GM18867 (cell line): ENCODE results near the gene EIF1B.

Source experiments
- ATAC-seq: cut with Tn5 transposase; IDR thresholded peaks from one replicate; pipeline ENCODE4 v1.9.1; 2021; ENCODE audit warnings: mild to moderate bottlenecking, moderate library complexity; ENCODE audit not compliant: unreplicated experiment

Gene EIF1B

GRCh38 chr3:40308725-40309417 is 636 bp upstream of the EIF1B start:
- no peak for ATAC-seq

- peak; percentile 32 for ATAC-seq
Measured at GRCh38 chr3:40309925-40310695, 603 bp downstream of the EIF1B start.

- ATAC-seq: no peak
Measured at GRCh38 chr3:40310705-40311104, 1.2 kb downstream of the EIF1B start.

- no peak for ATAC-seq
Measured at GRCh38 chr3:40312661-40313226, 3.2 kb downstream of the EIF1B start.

- no peak for ATAC-seq
Measured at GRCh38 chr3:40313975-40314860, 4.7 kb downstream of the EIF1B start.

GRCh38 chr3:40317061-40317855 is 7.8 kb downstream of the EIF1B start:
- ATAC-seq: peak; percentile 83

GRCh38 chr3:40321818-40322217 is 12.3 kb downstream of the EIF1B start:
- ATAC-seq: no peak

GRCh38 chr3:40323946-40324345 is 14.4 kb downstream of the EIF1B start:
- ATAC-seq: no peak

- no peak for ATAC-seq
Measured at GRCh38 chr3:40324621-40325020, 15.1 kb downstream of the EIF1B start.

- no peak for ATAC-seq
Measured at GRCh38 chr3:40325465-40325864, 16.0 kb downstream of the EIF1B start.

- ATAC-seq: no peak
Measured at GRCh38 chr3:40328374-40328773, 18.9 kb downstream of the EIF1B start.

- no peak for ATAC-seq
Measured at GRCh38 chr3:40329071-40329470, 19.6 kb downstream of the EIF1B start.

GRCh38 chr3:40332684-40333083 is 23.2 kb downstream of the EIF1B start:
- peak; percentile 70 for ATAC-seq

- ATAC-seq: no peak
Measured at GRCh38 chr3:40333416-40333815, 23.9 kb downstream of the EIF1B start.

- no peak for ATAC-seq
Measured at GRCh38 chr3:40333852-40334251, 24.3 kb downstream of the EIF1B start.

GRCh38 chr3:40336101-40336500 is 26.6 kb downstream of the EIF1B start:
- no peak for ATAC-seq

GRCh38 chr3:40336511-40337135 is 27.1 kb downstream of the EIF1B start:
- ATAC-seq: no peak

- ATAC-seq: peak; percentile 72
Measured at GRCh38 chr3:40337136-40338108, 27.9 kb downstream of the EIF1B start.

GRCh38 chr3:40339871-40340270 is 30.4 kb downstream of the EIF1B start:
- no peak for ATAC-seq
